GM10266 (cell line): ENCODE results near the gene RIMKLA.

ENCODE experiments used
- DNase-seq: peaks from one replicate; pipeline ENCODE4 v3.0.0; 2012; ENCODE audit errors: extremely low spot score
- TF ChIP-seq, protein P1 (sequence below): IDR thresholded peaks from 2 replicates; pipeline ENCODE4 v1.5.1; 2012; ENCODE audit warnings: mild to moderate bottlenecking, low read depth; ENCODE audit not compliant: control insufficient read depth, insufficient read depth; ENCODE audit errors: missing control alignments

RIMKLA gene

GRCh38 chr1:42336978-42337377 lies 43.6 kb upstream of the RIMKLA start:
- TF ChIP-seq, protein P1, sequence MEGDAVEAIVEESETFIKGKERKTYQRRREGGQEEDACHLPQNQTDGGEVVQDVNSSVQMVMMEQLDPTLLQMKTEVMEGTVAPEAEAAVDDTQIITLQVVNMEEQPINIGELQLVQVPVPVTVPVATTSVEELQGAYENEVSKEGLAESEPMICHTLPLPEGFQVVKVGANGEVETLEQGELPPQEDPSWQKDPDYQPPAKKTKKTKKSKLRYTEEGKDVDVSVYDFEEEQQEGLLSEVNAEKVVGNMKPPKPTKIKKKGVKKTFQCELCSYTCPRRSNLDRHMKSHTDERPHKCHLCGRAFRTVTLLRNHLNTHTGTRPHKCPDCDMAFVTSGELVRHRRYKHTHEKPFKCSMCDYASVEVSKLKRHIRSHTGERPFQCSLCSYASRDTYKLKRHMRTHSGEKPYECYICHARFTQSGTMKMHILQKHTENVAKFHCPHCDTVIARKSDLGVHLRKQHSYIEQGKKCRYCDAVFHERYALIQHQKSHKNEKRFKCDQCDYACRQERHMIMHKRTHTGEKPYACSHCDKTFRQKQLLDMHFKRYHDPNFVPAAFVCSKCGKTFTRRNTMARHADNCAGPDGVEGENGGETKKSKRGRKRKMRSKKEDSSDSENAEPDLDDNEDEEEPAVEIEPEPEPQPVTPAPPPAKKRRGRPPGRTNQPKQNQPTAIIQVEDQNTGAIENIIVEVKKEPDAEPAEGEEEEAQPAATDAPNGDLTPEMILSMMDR, result no peak
- DNase-seq, result no peak

GRCh38 chr1:42340093-42340492 lies 40.5 kb upstream of the RIMKLA start:
- TF ChIP-seq, protein P1, result no peak
- no peak for DNase-seq

DNA sequence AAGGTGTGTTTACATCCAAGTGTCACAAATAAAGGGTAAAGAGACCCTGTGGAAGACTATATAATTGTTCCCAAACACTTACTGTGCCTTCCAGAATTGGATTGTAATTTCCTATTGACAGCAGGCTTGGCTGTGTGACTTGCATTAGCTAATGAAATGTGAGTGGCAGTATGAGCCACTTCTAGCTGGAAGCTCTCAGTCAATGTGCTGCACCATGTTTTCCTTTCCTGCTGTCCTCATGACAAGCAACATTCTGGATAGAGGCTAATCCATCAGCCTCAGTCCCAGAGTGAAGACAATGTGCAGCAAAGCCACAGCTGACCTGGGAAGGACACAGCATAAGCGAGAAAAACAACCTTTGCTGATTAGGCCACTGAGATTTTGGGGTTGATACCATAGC lies 39.7 kb upstream of the RIMKLA start:
- TF ChIP-seq, protein P1, result no peak
- DNase-seq, result no peak

- TF ChIP-seq, protein P1, result no peak
- DNase-seq, result no peak
These were observed 37.5 kb upstream of the RIMKLA start for GRCh38 chr1:42343049-42343448.

- no peak for DNase-seq
- TF ChIP-seq, protein P1, result no peak
These were observed 32.1 kb upstream of the RIMKLA start for GRCh38 chr1:42348498-42348897.

GRCh38 chr1:42350086-42350485 lies 30.5 kb upstream of the RIMKLA start:
- TF ChIP-seq, protein P1, result no peak
- no peak for DNase-seq

DNA sequence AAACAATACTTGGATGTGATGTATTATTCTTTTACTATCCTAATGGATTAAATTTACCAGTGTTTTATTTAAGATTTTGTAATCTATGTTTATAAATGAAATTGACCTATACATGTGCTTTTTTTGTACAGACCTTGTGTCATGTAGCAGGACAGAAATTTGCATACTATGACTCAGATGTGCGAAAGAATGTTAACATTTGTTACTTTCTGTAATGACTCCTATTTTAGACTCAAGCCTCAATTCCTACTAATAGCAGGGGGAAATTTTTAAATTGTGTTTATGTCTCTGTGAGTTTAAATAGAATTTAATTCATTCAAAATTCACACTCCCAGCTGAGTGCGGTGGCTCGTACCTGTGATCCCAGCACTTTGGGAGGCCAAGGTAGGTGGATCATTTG lies 21.8 kb upstream of the RIMKLA start:
- TF ChIP-seq, protein P1, result no peak
- DNase-seq, result peak; percentile 66
